Measurements from ENCODE around the gene DSG3.

DSG3 gene, protein sequence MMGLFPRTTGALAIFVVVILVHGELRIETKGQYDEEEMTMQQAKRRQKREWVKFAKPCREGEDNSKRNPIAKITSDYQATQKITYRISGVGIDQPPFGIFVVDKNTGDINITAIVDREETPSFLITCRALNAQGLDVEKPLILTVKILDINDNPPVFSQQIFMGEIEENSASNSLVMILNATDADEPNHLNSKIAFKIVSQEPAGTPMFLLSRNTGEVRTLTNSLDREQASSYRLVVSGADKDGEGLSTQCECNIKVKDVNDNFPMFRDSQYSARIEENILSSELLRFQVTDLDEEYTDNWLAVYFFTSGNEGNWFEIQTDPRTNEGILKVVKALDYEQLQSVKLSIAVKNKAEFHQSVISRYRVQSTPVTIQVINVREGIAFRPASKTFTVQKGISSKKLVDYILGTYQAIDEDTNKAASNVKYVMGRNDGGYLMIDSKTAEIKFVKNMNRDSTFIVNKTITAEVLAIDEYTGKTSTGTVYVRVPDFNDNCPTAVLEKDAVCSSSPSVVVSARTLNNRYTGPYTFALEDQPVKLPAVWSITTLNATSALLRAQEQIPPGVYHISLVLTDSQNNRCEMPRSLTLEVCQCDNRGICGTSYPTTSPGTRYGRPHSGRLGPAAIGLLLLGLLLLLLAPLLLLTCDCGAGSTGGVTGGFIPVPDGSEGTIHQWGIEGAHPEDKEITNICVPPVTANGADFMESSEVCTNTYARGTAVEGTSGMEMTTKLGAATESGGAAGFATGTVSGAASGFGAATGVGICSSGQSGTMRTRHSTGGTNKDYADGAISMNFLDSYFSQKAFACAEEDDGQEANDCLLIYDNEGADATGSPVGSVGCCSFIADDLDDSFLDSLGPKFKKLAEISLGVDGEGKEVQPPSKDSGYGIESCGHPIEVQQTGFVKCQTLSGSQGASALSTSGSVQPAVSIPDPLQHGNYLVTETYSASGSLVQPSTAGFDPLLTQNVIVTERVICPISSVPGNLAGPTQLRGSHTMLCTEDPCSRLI

DNA sequence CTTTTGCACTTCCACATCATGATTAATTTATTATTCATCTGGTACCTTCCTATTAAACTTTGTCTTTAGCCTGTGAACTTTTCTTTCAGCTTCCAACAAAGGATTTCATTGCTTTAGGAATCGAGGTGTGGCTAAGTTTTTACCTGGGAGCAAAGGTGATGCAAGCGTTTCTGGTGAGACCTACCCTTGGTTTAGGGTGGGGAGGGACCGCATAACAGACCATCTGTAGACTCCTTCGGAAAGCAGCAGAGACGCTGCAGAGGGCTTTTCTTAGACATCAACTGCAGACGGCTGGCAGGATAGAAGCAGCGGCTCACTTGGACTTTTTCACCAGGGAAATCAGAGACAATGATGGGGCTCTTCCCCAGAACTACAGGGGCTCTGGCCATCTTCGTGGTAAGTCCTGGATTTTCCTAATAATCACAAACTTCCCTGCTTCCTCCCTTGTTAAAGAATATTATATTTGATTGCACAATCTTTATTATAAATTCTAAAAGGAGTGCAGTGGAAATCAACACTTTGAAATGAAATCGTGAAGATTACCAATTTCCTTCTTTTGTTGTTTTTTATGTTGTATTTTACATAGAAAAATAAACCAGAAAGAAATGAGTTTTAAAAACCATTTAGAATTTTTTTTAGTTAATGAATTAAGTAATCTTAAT lies at the start of gene DSG3:
Gene DSG3, plus strand, starts transcription at position 212 of the 662 bp plus-strand sequence. Its CDS starts 137 bp downstream, at position 349.
- in situ Hi-C loops (cut with HindIII; ENCODE audit: low sequenced_read_pairs): no loop called here

DNA sequence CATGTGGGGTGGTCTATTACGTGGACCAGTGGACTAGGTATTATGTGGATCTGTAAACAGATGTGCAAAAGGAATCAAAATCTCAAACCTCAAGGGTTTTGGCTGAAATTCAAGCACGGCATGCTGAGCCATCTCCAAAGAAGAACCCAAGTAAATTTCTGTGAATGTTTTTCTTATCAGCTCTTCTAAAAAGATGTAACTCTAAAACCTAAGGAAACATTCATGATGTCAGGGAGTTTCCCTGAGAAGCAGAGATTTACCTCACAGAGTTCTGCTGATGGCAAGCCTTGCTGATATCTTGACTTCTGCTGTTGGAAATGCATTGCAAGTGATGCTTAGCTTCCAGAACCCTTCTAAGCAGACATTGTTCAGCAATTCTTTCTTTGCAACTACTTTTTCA lies 49.4 kb upstream of the DSG3 start:
- in situ Hi-C loops (cut with HindIII; ENCODE audit: low sequenced_read_pairs): no loop called here

DNA sequence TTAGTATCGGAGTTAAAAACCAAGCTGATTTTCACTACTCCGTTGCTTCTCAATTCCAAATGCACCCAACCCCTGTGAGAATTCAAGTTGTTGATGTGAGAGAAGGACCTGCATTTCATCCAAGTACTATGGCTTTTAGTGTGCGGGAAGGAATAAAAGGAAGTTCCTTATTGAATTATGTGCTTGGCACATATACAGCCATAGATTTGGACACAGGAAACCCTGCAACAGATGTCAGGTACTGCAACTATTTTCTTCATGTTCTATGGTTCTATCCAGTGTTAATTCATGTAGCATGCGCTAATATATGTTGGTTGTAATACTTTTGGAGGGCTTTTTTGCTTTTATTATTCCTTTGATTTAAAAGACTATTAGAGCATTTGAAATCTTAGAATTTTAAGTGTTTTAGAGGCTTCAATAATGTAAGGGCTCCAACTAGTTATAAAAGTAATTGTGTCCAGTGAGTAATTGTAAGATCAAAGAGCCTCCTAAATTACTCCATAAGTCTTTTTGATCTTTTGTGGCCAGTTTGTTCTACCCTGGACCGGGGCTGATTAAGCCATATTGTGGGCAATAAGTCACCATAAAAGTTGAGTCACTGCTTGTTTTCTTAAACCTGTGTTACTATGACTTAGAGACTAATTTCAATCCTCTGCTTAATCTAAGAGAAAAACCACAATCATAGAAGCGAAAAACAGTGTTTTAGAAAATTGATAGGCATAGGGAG lies 48.1 kb upstream of the DSG3 start:
- in situ Hi-C loops (cut with HindIII; ENCODE audit: low sequenced_read_pairs): loop anchor here (5.0 kb wide), 1 partner anchor 108 kb away; no protein-coding TSS in a partner anchor

DNA sequence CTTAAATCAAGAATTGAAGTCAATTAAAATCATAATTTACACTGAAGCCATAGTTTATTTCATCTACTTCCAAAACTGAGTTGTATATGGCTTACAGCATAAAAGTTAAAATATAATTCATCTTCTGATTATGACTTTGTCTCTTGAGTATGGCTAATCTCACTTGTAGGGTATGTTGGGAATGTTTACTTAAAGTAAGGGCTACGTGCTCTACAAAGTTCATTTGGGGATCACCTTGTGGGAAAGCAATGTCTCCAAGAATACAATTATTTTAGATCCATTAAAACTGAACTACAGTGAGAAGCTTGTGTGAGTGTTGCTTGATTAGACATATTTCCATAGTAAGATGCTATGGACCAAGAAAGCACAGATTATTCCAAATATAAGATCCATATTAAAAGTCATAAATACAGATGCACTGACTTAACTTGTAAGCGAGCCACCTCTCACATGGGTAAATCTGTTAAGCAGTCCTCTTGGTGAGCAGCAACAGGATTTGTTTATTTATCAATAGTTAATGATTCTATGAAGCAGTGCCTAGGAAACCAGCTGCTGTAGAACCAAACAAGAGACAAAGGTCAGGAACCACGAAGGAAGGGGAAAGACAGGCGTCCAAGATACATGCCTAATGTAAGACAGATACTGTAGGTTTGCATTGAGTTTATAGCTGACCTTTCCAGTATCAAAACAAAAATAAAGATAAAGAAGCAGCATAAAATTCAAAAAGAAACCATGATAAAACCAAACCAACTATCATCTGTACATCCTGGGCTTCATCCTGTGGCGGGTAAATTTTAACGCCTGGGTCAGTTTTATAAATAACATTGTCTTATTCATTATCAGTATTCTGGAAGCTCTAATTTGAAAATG lies 46.1 kb upstream of the DSG3 start:
- in situ Hi-C loops (cut with HindIII; ENCODE audit: low sequenced_read_pairs): loop anchor here (5.0 kb wide), 1 partner anchor 106 kb away; no protein-coding TSS in a partner anchor

DNA sequence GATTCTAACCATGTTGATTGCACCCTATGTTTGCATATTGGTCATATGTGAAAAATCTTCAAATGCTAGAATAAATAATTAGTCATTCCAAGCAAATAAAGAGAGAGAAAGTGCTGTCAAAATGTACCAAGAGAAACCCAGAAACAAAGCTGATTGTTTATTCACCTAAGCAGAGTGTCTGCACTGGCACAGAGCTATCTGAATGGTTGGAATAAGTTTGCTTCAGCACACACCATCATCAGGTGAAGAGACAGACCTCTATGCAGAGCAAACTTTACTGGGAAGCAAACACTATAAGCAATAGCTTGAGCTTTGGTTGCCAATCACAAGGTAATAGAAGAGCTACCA lies 45.5 kb upstream of the DSG3 start:
- in situ Hi-C loops (cut with HindIII; ENCODE audit: low sequenced_read_pairs): loop anchor here (5.0 kb wide), 1 partner anchor 105 kb away; no protein-coding TSS in a partner anchor

DNA sequence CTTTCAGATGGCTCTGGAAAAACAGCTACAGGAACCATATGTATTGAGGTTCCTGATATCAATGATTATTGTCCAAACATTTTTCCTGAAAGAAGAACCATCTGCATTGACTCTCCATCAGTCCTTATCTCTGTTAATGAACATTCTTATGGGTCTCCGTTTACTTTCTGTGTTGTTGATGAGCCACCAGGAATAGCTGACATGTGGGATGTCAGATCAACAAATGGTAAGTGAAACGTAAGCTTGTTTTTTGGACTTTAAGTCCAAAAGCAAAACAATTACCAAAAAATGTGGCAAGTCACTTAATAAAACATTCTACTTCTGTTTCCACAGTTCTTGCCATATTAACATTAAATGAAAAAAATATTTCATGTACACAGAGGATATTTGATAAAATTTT lies 44.1 kb upstream of the DSG3 start:
- in situ Hi-C loops (cut with HindIII; ENCODE audit: low sequenced_read_pairs): loop anchor here (5.0 kb wide), 1 partner anchor 104 kb away; no protein-coding TSS in a partner anchor

DNA sequence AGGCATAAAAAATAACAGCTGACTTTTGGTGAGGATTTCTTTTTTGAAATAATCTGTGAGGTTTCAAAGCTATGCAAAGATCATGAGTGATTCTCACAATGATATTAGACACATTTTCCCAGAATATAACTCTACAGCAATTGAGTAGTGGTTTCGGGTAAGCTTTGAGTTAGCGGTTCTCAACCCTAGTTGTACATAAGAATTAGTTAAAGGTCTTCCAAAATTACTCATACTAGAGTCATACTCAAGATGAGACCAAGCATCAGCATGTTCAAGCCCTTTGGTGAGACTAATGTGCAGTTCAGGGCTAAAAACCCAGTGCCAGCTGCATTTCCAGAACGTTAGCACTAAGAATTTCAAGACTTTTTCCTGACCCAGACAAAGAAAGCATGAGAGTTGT lies 39.9 kb upstream of the DSG3 start:
- in situ Hi-C loops (cut with HindIII; ENCODE audit: low sequenced_read_pairs): no loop called here

DNA sequence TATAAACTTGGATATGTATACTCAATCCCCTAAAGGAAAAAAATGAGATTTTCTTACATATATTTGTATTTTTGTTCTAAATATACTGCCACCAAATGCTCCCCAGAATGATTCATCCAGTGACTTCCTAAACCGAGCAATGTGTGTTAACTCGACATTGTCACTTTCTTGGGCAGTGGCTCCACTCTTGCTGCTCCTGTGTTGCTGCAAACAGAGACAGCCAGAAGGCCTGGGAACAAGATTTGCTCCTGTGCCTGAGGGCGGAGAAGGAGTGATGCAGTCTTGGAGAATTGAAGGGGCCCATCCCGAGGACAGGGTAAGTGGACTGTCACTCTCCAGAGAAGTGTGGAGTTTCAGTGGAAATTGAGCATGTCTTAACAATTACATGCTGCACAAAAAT lies 38.3 kb upstream of the DSG3 start:
- in situ Hi-C loops (cut with HindIII; ENCODE audit: low sequenced_read_pairs): no loop called here

DNA sequence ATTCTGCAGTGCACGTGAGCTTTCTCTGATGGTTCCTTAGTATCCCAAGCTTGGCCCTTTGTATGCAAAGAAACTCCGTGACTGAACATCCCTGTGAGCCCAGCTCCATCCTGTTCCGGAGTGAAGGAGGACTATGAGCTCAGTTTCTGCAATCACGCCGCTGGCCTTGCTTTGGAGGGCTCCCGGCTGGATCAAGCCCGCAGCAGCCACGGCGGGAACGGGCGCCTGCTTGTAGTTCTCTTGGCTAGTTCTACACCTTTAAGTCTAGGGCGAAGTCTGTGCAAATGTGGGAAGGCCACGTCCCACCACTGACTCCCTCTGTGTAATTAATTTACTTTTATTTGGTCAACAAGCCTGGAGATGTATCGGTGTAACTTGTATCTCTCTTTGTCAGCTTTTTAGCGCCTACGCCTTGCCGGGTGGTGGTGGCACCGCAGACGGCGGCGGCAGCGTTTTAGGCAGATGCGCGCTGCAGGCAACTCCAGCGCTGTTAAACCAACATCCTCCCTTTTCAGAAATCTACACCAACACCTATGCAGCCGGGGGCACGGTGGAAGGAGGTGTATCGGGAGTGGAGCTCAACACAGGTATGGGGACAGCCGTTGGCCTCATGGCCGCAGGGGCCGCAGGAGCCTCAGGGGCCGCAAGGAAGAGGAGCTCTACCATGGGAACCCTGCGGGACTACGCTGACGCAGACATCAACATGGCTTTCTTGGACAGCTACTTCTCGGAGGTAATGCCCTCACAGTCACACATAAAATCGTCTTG lies 36.6 kb upstream of the DSG3 start:
- in situ Hi-C loops (cut with HindIII; ENCODE audit: low sequenced_read_pairs): no loop called here

DNA sequence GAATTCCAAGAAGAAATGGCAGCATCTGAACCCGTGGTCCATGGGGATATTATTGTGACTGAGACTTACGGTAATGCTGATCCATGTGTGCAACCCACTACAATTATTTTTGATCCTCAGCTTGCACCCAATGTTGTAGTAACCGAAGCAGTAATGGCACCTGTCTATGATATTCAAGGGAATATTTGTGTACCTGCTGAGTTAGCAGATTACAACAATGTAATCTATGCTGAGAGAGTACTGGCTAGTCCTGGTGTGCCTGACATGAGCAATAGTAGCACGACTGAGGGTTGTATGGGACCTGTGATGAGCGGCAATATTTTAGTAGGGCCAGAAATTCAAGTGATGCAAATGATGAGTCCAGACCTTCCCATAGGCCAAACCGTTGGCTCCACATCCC lies 34.4 kb upstream of the DSG3 start:
- in situ Hi-C loops (cut with HindIII; ENCODE audit: low sequenced_read_pairs): no loop called here

DNA sequence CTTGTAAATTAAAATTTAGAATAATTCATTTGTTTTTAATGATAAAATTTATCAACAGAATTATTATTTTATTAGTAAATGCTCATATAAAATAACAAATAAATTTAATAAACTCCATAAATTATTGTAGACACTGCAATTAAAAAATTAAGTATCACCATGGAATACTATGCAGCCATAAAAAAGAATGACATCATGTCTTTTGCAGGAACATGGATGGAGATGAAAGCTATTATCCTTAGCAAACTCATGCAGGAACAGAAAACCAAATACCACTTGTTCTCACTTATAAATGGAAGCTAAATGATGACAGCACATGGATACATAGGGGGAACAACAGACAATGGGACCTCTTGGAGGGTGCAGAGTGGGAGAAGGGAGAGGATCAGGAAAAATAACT lies 29.7 kb upstream of the DSG3 start:
- in situ Hi-C loops (cut with HindIII; ENCODE audit: low sequenced_read_pairs): no loop called here

DNA sequence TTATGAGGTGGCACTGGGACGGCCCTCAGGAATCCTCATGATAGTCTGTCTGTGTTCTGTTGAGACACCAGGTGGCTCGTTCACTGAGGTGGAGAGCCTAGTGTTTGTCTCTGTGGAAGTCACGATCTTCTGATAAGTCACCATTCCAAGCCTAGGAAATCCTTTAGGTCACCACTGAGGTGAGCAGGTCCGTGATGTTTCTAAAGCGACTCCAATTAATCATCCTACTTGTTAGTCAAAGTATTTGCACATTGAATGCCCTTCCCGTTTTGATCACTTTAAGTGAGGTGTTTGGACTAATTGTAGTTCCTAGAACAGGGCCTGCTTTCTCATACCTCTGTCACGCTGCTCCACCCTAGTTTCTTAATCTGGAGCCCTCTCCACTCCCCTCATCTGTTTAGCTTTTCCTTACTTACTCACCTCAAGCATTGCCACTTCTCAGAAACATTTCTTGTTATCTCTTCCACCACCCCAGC lies 28.0 kb upstream of the DSG3 start:
- in situ Hi-C loops (cut with HindIII; ENCODE audit: low sequenced_read_pairs): no loop called here

DNA sequence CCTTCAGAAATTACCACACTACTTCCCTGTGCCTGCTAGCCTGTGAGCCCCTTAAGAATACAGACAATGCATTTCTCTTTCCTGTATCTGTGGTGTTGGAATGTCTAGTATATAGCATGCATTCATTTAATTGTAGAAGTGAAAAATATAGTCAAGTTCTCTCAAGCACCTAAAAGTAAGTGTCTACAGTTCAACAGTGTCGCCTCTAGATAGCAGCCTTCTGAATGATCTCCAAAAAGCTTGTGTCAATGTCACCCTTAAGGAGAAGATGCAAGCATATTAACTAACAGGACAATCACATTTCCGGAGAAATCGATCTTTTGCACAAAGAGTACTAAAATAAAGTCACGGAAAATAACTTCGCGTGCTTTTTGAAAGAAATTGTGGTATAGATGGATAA lies 27.5 kb upstream of the DSG3 start:
- in situ Hi-C loops (cut with HindIII; ENCODE audit: low sequenced_read_pairs): no loop called here

DNA sequence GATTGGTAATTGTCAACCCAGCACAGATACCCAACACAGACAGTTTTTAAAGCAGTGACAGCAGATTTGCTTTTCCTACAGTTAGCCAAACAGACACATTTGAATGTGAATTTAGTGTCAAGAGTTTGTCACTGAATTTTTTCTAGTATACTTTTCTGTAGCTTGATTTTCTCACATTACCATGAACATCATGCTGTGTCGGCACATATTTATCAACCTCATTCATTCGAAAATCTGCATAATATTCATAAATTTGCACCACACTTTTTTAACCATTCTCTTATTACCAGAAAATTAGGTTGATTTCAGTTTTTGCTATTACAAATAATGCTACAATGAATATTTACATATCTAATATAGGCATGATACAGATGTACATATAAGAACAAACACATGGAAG lies 27.0 kb upstream of the DSG3 start:
- in situ Hi-C loops (cut with HindIII; ENCODE audit: low sequenced_read_pairs): no loop called here

DNA sequence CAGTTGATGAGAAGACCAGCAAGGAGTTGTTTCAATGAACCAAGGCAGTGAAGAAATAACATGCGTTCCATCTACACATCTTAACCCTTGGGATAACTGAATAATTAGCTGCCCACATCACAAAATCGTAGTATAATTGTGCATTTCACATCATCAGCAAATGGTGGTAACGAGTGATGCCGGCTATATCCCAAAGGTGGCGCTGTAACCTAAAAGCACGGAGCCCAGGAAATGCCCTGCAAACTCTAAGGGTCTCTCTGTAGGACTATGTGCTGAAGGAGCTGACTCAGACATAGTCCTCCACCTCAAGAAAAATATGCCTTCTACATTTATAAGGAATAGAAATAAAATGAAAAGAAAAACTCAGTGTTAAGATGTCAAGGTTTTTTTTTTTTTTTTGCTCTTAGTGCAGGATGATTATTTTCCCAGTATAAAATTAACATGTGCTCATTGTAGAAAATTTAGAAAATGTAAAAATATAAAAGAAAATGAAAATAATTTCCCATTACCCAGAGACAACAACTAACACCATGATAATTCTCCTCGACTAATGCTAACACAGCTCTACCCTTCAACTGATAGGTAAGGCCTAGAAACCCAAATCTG lies 23.1 kb upstream of the DSG3 start:
- in situ Hi-C loops (cut with HindIII; ENCODE audit: low sequenced_read_pairs): no loop called here

DNA sequence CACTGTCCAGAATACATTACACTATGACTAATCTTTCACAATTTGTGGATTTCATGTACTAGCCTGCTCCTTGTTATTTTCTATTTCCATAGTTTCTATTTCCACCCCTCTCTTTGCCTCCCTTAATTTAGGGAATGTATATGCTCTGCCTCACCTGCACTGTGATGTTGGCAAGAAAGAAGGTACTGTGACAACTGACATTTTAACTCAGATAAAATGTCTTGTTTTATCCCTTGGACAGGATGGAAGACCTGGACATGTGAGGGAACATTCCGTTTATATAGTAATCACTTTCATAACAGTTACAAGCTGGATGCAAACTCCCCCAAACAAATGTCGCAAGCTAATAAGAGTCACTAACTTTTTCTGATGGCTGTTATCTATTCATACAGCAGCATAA lies 21.5 kb upstream of the DSG3 start:
- in situ Hi-C loops (cut with HindIII; ENCODE audit: low sequenced_read_pairs): no loop called here

DNA sequence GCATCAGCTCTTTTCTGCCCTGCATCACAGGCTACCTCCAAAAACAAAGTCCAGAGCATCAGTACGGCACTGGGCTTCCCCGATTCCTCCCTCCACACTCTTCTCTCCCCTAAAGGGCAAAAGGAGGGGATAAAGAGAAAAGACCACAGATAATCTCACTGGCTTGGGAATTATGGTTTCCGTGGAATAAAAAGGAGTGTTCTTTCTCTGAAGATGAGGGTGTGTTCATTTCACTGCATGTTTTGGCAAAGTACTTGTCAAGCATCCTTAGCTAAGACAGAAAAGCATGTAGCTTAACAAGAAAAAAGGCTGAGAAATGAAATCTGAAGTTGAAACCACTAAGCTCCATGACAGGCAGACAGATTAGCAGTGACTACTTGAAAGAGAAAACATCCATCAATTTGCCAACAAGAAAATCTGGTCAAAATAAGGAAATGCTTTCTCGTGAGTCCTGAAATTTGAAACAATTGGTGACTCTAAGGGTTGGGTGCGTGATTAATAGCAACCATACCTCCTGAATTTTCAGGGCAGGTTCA lies 20.6 kb upstream of the DSG3 start:
- in situ Hi-C loops (cut with HindIII; ENCODE audit: low sequenced_read_pairs): no loop called here

DNA sequence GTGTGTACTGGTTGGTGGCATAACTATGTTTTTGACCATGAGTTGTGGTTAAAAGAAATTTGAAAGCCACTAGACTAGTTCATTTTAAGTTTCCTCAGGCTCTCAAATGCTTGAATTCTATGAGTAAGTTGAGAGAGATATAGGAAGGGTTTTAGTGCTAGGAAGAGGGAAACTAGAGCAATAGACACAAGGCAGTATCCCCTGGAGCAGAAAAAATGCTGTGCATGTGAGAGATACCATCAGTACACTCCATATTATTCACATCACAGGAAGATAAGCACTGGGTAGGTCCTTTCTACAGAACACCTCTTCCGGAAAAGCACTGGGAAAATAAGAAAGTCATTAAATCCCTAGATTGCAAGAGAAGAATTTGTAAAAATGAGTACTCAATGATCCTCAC lies 19.3 kb upstream of the DSG3 start:
- in situ Hi-C loops (cut with HindIII; ENCODE audit: low sequenced_read_pairs): no loop called here

All from endothelial cell of hepatic sinusoid (primary cell).